IMR-90 (cell line): ENCODE results near the gene SYNPO. TPM values are rescaled to one million over a fixed set of nuclear protein-coding genes. Genes with fewer than 3 reads are reported as not detected.

ENCODE experiments used
- ATAC-seq: fragments of 200-7000 bp; cut with Tn5 transposase; 2 replicates; pipeline ENCODE4 v1.9.1; 2020; ENCODE audit warnings: low read depth, mild to moderate bottlenecking, moderate library complexity
- BruUV-seq: library from RNA; stranded (reverse); fragments of 400-500 nt; replicated peaks from 2 replicates; lab custom pipeline; 2021; lab: Mats Ljungman, UMichigan
- CTCF ChIA-PET: fragments of 300-600 bp; formaldehyde crosslinking; extraction: SDS; loops from one replicate; lab custom pipeline; 2021; ENCODE audit warnings: antibody characterized with exemption; lab: Yijun Ruan, JAX
- POLR2A ChIA-PET: fragments of 300-600 bp; sonication (Branson Sonifier 250); formaldehyde crosslinking; loops from one replicate; lab custom pipeline; 2022; ENCODE audit warnings: antibody characterized with exemption; ENCODE audit not compliant: unreplicated experiment; lab: Charles Lee
- DNase-seq: peaks from one replicate; pipeline ENCODE4 v3.0.0; 2013
- H2AFZ ChIP-seq: replicated peaks from 2 replicates; pipeline ENCODE3; 2013; ENCODE audit warnings: low read length, mild to moderate bottlenecking; ENCODE audit not compliant: poor library complexity
- H2AK5ac ChIP-seq: 2 replicates; pipeline ENCODE4 v1.6.1; 2013; ENCODE audit warnings: low read depth, low read length, inconsistent platforms
- H2AK9ac ChIP-seq: replicated peaks from 2 replicates; pipeline ENCODE3; 2013; ENCODE audit warnings: mild to moderate bottlenecking, low read depth, low read length, moderate library complexity; ENCODE audit not compliant: poor library complexity
- H2BK120ac ChIP-seq: 2 replicates; pipeline ENCODE4 v1.6.1; 2013; ENCODE audit warnings: low read depth, low read length, inconsistent platforms
- H2BK15ac ChIP-seq: 3 replicates; pipeline ENCODE4 v1.6.1; 2013; ENCODE audit warnings: low read depth, low read length, inconsistent platforms
- H2BK20ac ChIP-seq: 2 replicates; pipeline ENCODE4 v1.6.1; 2013; ENCODE audit warnings: low read depth, mild to moderate bottlenecking, inconsistent platforms, low read length, moderate library complexity
- H2BK5ac ChIP-seq: 2 replicates; pipeline ENCODE4 v1.6.1; 2013; ENCODE audit warnings: mild to moderate bottlenecking, low read depth, low read length, inconsistent platforms; ENCODE audit not compliant: poor library complexity, severe bottlenecking
- H3K14ac ChIP-seq: replicated peaks from 2 replicates; pipeline ENCODE4 v1.6.1; 2013; ENCODE audit warnings: low read depth, low read length, inconsistent platforms
- H3K18ac ChIP-seq: 2 replicates; pipeline ENCODE4 v1.6.1; 2013; ENCODE audit warnings: low read depth, low read length, control low read depth
- H3K23ac ChIP-seq: 2 replicates; pipeline ENCODE4 v1.6.1; 2013; ENCODE audit warnings: low read depth, low read length, inconsistent platforms
- H3K27ac ChIP-seq: 2 replicates; pipeline ENCODE4 v1.5.1; 2013; ENCODE audit warnings: mild to moderate bottlenecking, control low read depth, low read length; ENCODE audit not compliant: insufficient read depth
- H3K27me3 ChIP-seq: 2 replicates; pipeline ENCODE4 v1.6.1; 2013; ENCODE audit warnings: low read length; ENCODE audit not compliant: control insufficient read depth, insufficient read depth
- H3K36me3 ChIP-seq: 2 replicates; pipeline ENCODE4 v1.6.1; 2013; ENCODE audit warnings: low read length, mixed read lengths; ENCODE audit not compliant: control insufficient read depth, insufficient read depth
- H3K4ac ChIP-seq: 2 replicates; pipeline ENCODE4 v1.6.1; 2013; ENCODE audit warnings: low read depth, low read length, inconsistent platforms
- H3K4me1 ChIP-seq: 2 replicates; pipeline ENCODE4 v1.6.1; 2013; ENCODE audit warnings: low read length, mixed read lengths; ENCODE audit not compliant: control insufficient read depth, insufficient read depth
- H3K4me2 ChIP-seq: 2 replicates; pipeline ENCODE4 v1.6.1; 2013; ENCODE audit warnings: low read depth, mild to moderate bottlenecking, control low read depth, low read length, moderate library complexity
- H3K4me3 ChIP-seq: 2 replicates; pipeline ENCODE4 v1.5.1; 2013; ENCODE audit warnings: low read depth, mild to moderate bottlenecking, control low read depth, low read length, moderate library complexity; ENCODE audit not compliant: insufficient read depth
- H3K56ac ChIP-seq: 2 replicates; pipeline ENCODE4 v1.6.1; 2013; ENCODE audit warnings: low read length, inconsistent platforms; ENCODE audit not compliant: insufficient read depth; ENCODE audit errors: extremely low read depth
- H3K79me1 ChIP-seq, 2 experiments: 2 replicates each; pipeline ENCODE4 v1.6.1; 2013; ENCODE audit warnings: low read length in 2 of 2, inconsistent platforms in 1 of 2, low read depth in 1 of 2
- H3K9ac ChIP-seq: 2 replicates; pipeline ENCODE4 v1.6.1; 2013; ENCODE audit warnings: low read depth, low read length, control low read depth
- H3K9me1 ChIP-seq: 2 replicates; pipeline ENCODE4 v1.6.1; 2013; ENCODE audit warnings: low read length, inconsistent platforms; ENCODE audit not compliant: insufficient read depth
- H3K9me3 ChIP-seq: 2 replicates; pipeline ENCODE4 v1.6.1; 2013; ENCODE audit warnings: low read length; ENCODE audit not compliant: control insufficient read depth, insufficient read depth
- H4K20me1 ChIP-seq: 2 replicates; pipeline ENCODE4 v1.6.1; 2013; ENCODE audit warnings: low read length, inconsistent platforms; ENCODE audit not compliant: insufficient read depth
- H4K5ac ChIP-seq: 2 replicates; pipeline ENCODE4 v1.6.1; 2013; ENCODE audit warnings: mild to moderate bottlenecking, low read depth, low read length, control low read depth
- H4K8ac ChIP-seq, 2 experiments: 2 replicates each; pipeline ENCODE4 v1.6.1; 2013; ENCODE audit warnings: low read depth in 2 of 2, low read length in 2 of 2, control low read depth in 1 of 2, inconsistent platforms in 1 of 2
- H4K91ac ChIP-seq: 2 replicates; pipeline ENCODE4 v1.6.1; 2013; ENCODE audit warnings: low read depth, low read length, inconsistent platforms; ENCODE audit not compliant: insufficient read depth
- CEBPB ChIP-seq: IDR thresholded peaks from 2 replicates; pipeline ENCODE4 v1.6.1; 2012; ENCODE audit warnings: low read depth, low read length, improper control_type of control experiment
- POLR2A ChIP-seq: IDR thresholded peaks from 2 replicates; pipeline ENCODE4 v1.6.1; 2012; ENCODE audit warnings: mild to moderate bottlenecking, low read depth, low read length
- WGBS, 2 experiments: methylation state at CpG; one replicate each; pipeline versions ENCODE4 v1.1.5 to v1.1.7; 2013; ENCODE audit warnings: missing lambda C conversion rate in 2 of 2; ENCODE audit not compliant: insufficient read length in 1 of 2; ENCODE audit errors: extremely low coverage in 2 of 2; 5-methylcytosine and 5-hydroxymethylcytosine counted together
- dilution Hi-C: fragments of 300-500 bp; cut with HindIII; formaldehyde crosslinking; loops from one replicate; pipeline ENCODE4 v1.14.3; 2018; ENCODE audit warnings: low sequenced_read_pairs; ENCODE audit not compliant: unreplicated experiment
- in situ Hi-C: fragments of 300-500 bp; cut with MboI; formaldehyde crosslinking; loops from 3 replicates; pipeline ENCODE4 v1.14.3; 2019; ENCODE audit warnings: low sequenced_read_pairs, inconsistent platforms, mixed read lengths
- intact Hi-C: fragments of 100-400 bp; cut with micrococcal nuclease; formaldehyde crosslinking; loops from 2 replicates; pipeline ENCODE4 v1.10.0; 2022
- polyA plus RNA-seq, 3 experiments: library from polyadenylated mRNA; depleted of rRNA; stranded (reverse); fragments of >200 nt; gene quantifications; 2 replicates each; pipeline ENCODE4 v1.2.3, GENCODE V29; 2012; ENCODE audit warnings: low replicate concordance in 1 of 3
- total RNA-seq: library from RNA; depleted of rRNA; stranded (reverse); fragments of >200 nt; gene quantifications from 2 replicates; pipeline ENCODE4 v1.2.3, GENCODE V29; 2012
- TF ChIP-seq, protein P1 (sequence below): fragments of 150-350 bp; IDR thresholded peaks from 2 replicates; pipeline ENCODE4 v1.6.1; 2016; ENCODE audit warnings: low read depth, mild to moderate bottlenecking, low read length, moderate library complexity, borderline replicate concordance

SYNPO gene
- total and polyA plus RNA-seq, 2 of the 4 experiments (the other 2 are of a cell fraction), result 3.0 to 24.8 TPM

DNA sequence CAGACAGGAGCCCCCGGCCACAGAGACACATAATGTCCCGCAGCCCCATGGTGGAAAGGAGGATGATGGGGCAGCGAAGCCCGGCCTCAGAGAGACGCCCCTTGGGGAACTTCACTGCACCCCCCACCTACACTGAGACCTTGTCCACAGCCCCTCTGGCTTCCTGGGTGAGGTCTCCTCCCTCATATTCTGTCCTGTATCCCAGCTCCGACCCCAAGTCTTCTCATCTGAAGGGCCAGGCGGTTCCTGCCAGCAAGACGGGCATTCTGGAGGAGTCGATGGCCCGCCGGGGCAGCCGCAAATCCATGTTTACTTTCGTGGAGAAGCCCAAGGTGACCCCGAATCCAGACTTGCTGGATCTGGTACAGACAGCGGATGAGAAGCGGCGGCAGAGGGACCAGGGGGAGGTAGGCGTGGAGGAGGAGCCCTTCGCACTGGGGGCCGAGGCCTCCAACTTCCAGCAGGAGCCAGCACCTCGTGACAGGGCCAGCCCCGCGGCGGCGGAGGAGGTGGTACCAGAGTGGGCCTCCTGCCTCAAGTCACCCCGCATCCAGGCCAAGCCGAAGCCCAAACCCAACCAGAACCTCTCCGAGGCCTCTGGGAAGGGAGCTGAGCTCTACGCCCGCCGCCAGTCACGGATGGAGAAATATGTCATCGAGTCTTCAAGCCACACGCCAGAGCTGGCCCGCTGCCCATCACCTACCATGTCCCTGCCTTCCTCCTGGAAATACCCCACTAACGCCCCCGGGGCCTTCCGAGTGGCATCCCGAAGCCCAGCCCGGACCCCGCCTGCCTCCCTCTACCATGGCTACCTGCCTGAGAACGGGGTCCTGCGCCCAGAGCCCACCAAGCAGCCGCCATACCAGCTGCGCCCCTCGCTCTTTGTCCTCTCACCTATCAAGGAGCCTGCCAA, 8.9 kb downstream of the SYNPO start:
- H3K9ac ChIP-seq, result no peak overlapping the region
- no peak overlapping the region for H4K5ac ChIP-seq
- in situ Hi-C loops, result loop anchor here (5.0 kb wide), 2 partner anchors 87 to 197 kb away; no protein-coding TSS in a partner anchor
- H3K14ac ChIP-seq, result no peak overlapping the region
- H2BK15ac ChIP-seq, result no peak overlapping the region
- no peak overlapping the region for H3K4me2 ChIP-seq
- dilution Hi-C loops, result no loop called here
- peaks cover 16% of the 10 kb centered on the region; the same call in 1 of the 2 replicates for H3K9me1 ChIP-seq
- no peak overlapping the region for H2AK5ac ChIP-seq
- no peak overlapping the region for H4K91ac ChIP-seq
- ATAC-seq (no peak), DNase-seq (no peak)
- H3K23ac ChIP-seq, result no peak overlapping the region
- H3K9me3 ChIP-seq, result no peaks in the 10 kb centered on the region
- no peak overlapping the region for H4K8ac ChIP-seq
- H3K18ac ChIP-seq, result no peak overlapping the region
- H2BK120ac ChIP-seq, result no peak overlapping the region
- peak overlapping the region; percentile 18 for H2AFZ ChIP-seq
- no peak overlapping the region for H3K56ac ChIP-seq
- no peak overlapping the region for H2AK9ac ChIP-seq
- peaks cover 63% of the 10 kb centered on the region for H3K36me3 ChIP-seq
- peaks cover 38 to 60% of the 10 kb centered on the region in 2 experiments for H3K79me1 ChIP-seq
- TF ChIP-seq POLR2A (no peak), CEBPB (no peak)
- TF ChIP-seq, protein P1, sequence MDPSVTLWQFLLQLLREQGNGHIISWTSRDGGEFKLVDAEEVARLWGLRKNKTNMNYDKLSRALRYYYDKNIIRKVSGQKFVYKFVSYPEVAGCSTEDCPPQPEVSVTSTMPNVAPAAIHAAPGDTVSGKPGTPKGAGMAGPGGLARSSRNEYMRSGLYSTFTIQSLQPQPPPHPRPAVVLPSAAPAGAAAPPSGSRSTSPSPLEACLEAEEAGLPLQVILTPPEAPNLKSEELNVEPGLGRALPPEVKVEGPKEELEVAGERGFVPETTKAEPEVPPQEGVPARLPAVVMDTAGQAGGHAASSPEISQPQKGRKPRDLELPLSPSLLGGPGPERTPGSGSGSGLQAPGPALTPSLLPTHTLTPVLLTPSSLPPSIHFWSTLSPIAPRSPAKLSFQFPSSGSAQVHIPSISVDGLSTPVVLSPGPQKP, result no peak
- no peak overlapping the region for H3K27ac ChIP-seq
- H3K4ac ChIP-seq, result no peak overlapping the region
- H3K27me3 ChIP-seq, result no peaks in the 10 kb centered on the region
- H3K4me3 ChIP-seq, result no peak overlapping the region
- peaks cover 31% of the 10 kb centered on the region for H3K4me1 ChIP-seq
- no peak overlapping the region for H2BK20ac ChIP-seq
- H4K20me1 ChIP-seq, result peaks cover 68% of the 10 kb centered on the region
- no TSS peak for BruUV-seq
- ChIA-PET CTCF (no interaction called here), POLR2A (no interaction called here)
- WGBS, 2 experiments, result 91% methylated on average over 16 of the region's 46 CpGs; no CpG with 5 or more reads in 1 of the 2 experiments
- H2BK5ac ChIP-seq, result no peak overlapping the region
- intact Hi-C loops, result no loop called here
